ENCODE measurements around the gene SKIC8. TPM values are rescaled to one million over a fixed set of nuclear protein-coding genes. Genes with fewer than 3 reads are reported as not detected.
A peak's percentile ranks its signal among the peaks of the same experiment; 100 is the strongest.

SKIC8 gene
- total RNA-seq, 1 donor from 2014 or later: 53.2 TPM

GRCh38 chr15:78291052-78291451 is 8.4 kb downstream of the SKIC8 start:
- no peak for DNase-seq

GRCh38 chr15:78290222-78290621 is 9.2 kb downstream of the SKIC8 start:
- no peak for DNase-seq

GRCh38 chr15:78284758-78285157 is 14.7 kb downstream of the SKIC8 start:
- no peak for DNase-seq

- no peak for DNase-seq
Observed at GRCh38 chr15:78282324-78282723, 17.1 kb downstream of the SKIC8 start.

GRCh38 chr15:78280319-78281072 is 18.9 kb downstream of the SKIC8 start:
- no peak for DNase-seq

- DNase-seq: no peak
Observed at GRCh38 chr15:78276064-78276943, 23.1 kb downstream of the SKIC8 start.

- DNase-seq: no peak
Observed at GRCh38 chr15:78274994-78275393, 24.4 kb downstream of the SKIC8 start.

- no peak for DNase-seq
Observed at GRCh38 chr15:78272776-78273175, 26.6 kb downstream of the SKIC8 start.

GRCh38 chr15:78272316-78272715 is 27.1 kb downstream of the SKIC8 start:
- DNase-seq: no peak

GRCh38 chr15:78266806-78267205 is 32.6 kb downstream of the SKIC8 start:
- DNase-seq: no peak

GRCh38 chr15:78266229-78266628 is 33.2 kb downstream of the SKIC8 start:
- no peak for DNase-seq

GRCh38 chr15:78265752-78266224 is 33.6 kb downstream of the SKIC8 start:
- peak; percentile 52 for DNase-seq

GRCh38 chr15:78265137-78265460 is 34.3 kb downstream of the SKIC8 start:
- no peak for DNase-seq

- DNase-seq: no peak
Observed at GRCh38 chr15:78264304-78265136, 34.9 kb downstream of the SKIC8 start, which contains the start of gene DNAJA4. Gene DNAJA4 (plus strand): TSS chr15:78264562. CDS start chr15:78264764, 202 bp downstream.

GRCh38 chr15:78263907-78264303 is 35.5 kb downstream of the SKIC8 start:
- DNase-seq: no peak

GRCh38 chr15:78263351-78263781 is 36.0 kb downstream of the SKIC8 start:
- DNase-seq: no peak

- DNase-seq: no peak
Observed at GRCh38 chr15:78261062-78261461, 38.3 kb downstream of the SKIC8 start.

- no peak for DNase-seq
Observed at GRCh38 chr15:78260489-78260888, 38.9 kb downstream of the SKIC8 start.

- no peak for DNase-seq
Observed at GRCh38 chr15:78259232-78259631, 40.2 kb downstream of the SKIC8 start.

GRCh38 chr15:78257681-78258080 is 41.7 kb downstream of the SKIC8 start:
- DNase-seq: no peak

- DNase-seq: no peak
Observed at GRCh38 chr15:78256044-78256437, 43.4 kb downstream of the SKIC8 start.

GRCh38 chr15:78255421-78256043 is 43.9 kb downstream of the SKIC8 start:
- no peak for DNase-seq

All from skin of body (tissue), 2 donors.